NT2/D1 (cell line): Measurements from ENCODE around the gene LDHB.

Experiments
- SUZ12 ChIP-seq: IDR thresholded peaks from 2 replicates; pipeline ENCODE4 v1.6.1; 2011; ENCODE audit not compliant: insufficient read length, insufficient read depth; ENCODE audit errors: extremely low read depth
- YY1 ChIP-seq: IDR thresholded peaks from 2 replicates; pipeline ENCODE4 v1.6.1; 2011; ENCODE audit not compliant: insufficient read length, insufficient read depth
- ZNF274 ChIP-seq: IDR thresholded peaks from 2 replicates; pipeline ENCODE4 v1.6.1; 2011; ENCODE audit warnings: mild to moderate bottlenecking, low read depth, low read length

DNA sequence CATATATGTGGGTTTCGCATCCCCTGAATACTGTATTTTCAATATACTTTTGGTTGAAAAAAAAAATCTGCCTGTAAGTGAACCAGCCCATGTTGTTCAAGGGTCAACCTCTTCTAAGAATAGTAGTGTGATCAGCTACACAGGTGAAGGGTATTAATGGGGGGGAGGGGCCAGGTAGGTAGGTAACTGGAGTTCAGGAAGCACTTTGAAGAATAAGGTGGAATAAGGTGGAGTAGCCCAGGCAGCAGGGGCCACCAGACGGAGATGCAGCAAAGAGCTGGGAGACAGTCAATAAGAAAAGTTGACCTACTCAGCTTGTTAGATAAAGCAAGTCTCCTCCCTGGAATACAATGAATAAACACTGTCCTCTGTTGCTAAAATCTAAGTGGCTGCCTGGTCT lies 9.3 kb downstream of the LDHB start:
- TF ChIP-seq YY1, result no peak
- no peak for TF ChIP-seq ZNF274
- no peak for TF ChIP-seq SUZ12
